H1 (cell line): ENCODE results near the gene ACOX1.

Source experiments
- CEBPB ChIP-seq: IDR thresholded peaks from 2 replicates; pipeline ENCODE4 v1.6.1; 2012; ENCODE audit warnings: low read depth, low read length
- CHD2 ChIP-seq: IDR thresholded peaks from 2 replicates; pipeline ENCODE4 v1.6.1; 2012; ENCODE audit warnings: low read length, improper control_type of control experiment
- CTCF ChIP-seq, 3 experiments: IDR thresholded peaks; 1 replicate in 2 of 3; 2 replicates in 1 of 3; pipeline versions ENCODE4 v1.5.1 to v1.6.1; 2011; ENCODE audit warnings: low read length in 3 of 3, mild to moderate bottlenecking in 3 of 3, inconsistent platforms in 2 of 3, low read depth in 1 of 3, moderate library complexity in 1 of 3; ENCODE audit not compliant: insufficient read depth in 1 of 3; ENCODE audit errors: control extremely low read depth in 1 of 3
- EP300 ChIP-seq, 2 experiments: IDR thresholded peaks; 1 replicate in 1 of 2; 2 replicates in 1 of 2; pipeline ENCODE4 v1.6.1; 2011 to 2012; ENCODE audit warnings: low read depth in 2 of 2, low read length in 2 of 2, mild to moderate bottlenecking in 2 of 2, borderline replicate concordance in 1 of 2, inconsistent platforms in 1 of 2, moderate library complexity in 1 of 2
- EZH2 ChIP-seq: fragments of 200-600 bp; sonication (generic); IDR thresholded peaks from 2 replicates; pipeline ENCODE4 v1.7.1; 2012; ENCODE audit warnings: low read depth, mild to moderate bottlenecking, moderate library complexity, low read length, inconsistent platforms; ENCODE audit not compliant: severe bottlenecking
- JUND ChIP-seq: IDR thresholded peaks from 2 replicates; pipeline ENCODE4 v1.6.1; 2011; ENCODE audit warnings: mild to moderate bottlenecking, improper control_type of control experiment, low read length
- POLR2A ChIP-seq, 2 experiments: IDR thresholded peaks; 1 replicate in 1 of 2; 2 replicates in 1 of 2; pipeline ENCODE4 v1.6.1; 2011; ENCODE audit warnings: low read depth in 2 of 2, low read length in 2 of 2, mild to moderate bottlenecking in 2 of 2; ENCODE audit errors: control extremely low read depth in 1 of 2
- RFX5 ChIP-seq: IDR thresholded peaks from 2 replicates; pipeline ENCODE4 v1.6.1; 2011; ENCODE audit warnings: low read depth, low read length, improper control_type of control experiment, borderline replicate concordance
- RXRA ChIP-seq: IDR thresholded peaks from 2 replicates; pipeline ENCODE4 v1.6.1; 2011; ENCODE audit warnings: low read depth, mild to moderate bottlenecking, low read length, moderate library complexity; ENCODE audit not compliant: insufficient read depth
- SIX5 ChIP-seq: IDR thresholded peaks from 2 replicates; pipeline ENCODE4 v1.6.1; 2011; ENCODE audit warnings: mild to moderate bottlenecking, low read depth, low read length
- TAF1 ChIP-seq: IDR thresholded peaks from 2 replicates; pipeline ENCODE4 v1.6.1; 2011; ENCODE audit warnings: mild to moderate bottlenecking, low read depth, low read length
- TBP ChIP-seq: IDR thresholded peaks from 2 replicates; pipeline ENCODE4 v1.6.1; 2011; ENCODE audit warnings: low read depth, low read length, improper control_type of control experiment

GRCh38 chr17:75987041-75987440 lies 8.1 kb upstream of the ACOX1 start:
- TF ChIP-seq CTCF (IDR thresholded peaks at IDR 0.05; ENCODE audit: control extremely low read depth in 1 of 3, insufficient read depth in 1 of 3, low read depth in 1 of 3, low read length in 3 of 3): no peak
- no peak for TF ChIP-seq SIX5
- TF ChIP-seq TBP: no peak
- TF ChIP-seq JUND: no peak
- no peak for TF ChIP-seq POLR2A (IDR thresholded peaks at IDR 0.05; ENCODE audit: control extremely low read depth in 1 of 2, low read depth in 2 of 2, low read length in 2 of 2)
- TF ChIP-seq TAF1: no peak
- no peak for TF ChIP-seq RFX5
- TF ChIP-seq CHD2: no peak
- no peak for TF ChIP-seq CEBPB
- no peak for TF ChIP-seq EP300 (IDR thresholded peaks at IDR 0.05; ENCODE audit: borderline replicate concordance in 1 of 2, low read depth in 2 of 2, low read length in 2 of 2)
- no peak for TF ChIP-seq RXRA
- TF ChIP-seq EZH2: no peak
